IPS-18a (cell line): ENCODE results near the gene MAFG.

Source experiments
- H3K27ac ChIP-seq: one replicate; pipeline ENCODE4 v1.5.1; 2013; ENCODE audit warnings: low read length
- H3K27me3 ChIP-seq: one replicate; pipeline ENCODE4 v1.6.1; 2013; ENCODE audit warnings: mild to moderate bottlenecking, low read length; ENCODE audit not compliant: control insufficient read depth, insufficient read depth
- H3K36me3 ChIP-seq: one replicate; pipeline ENCODE4 v1.6.1; 2013; ENCODE audit warnings: low read depth, low read length; ENCODE audit not compliant: control insufficient read depth
- H3K4me1 ChIP-seq: one replicate; pipeline ENCODE4 v1.6.1; 2013; ENCODE audit warnings: low read depth, low read length; ENCODE audit not compliant: control insufficient read depth
- H3K4me3 ChIP-seq: one replicate; pipeline ENCODE4 v1.5.1; 2013; ENCODE audit warnings: low read length
- H3K9ac ChIP-seq: one replicate; pipeline ENCODE4 v1.6.1; 2013; ENCODE audit warnings: mild to moderate bottlenecking, low read length, moderate library complexity
- H3K9me3 ChIP-seq: one replicate; pipeline ENCODE4 v1.6.1; 2013; ENCODE audit warnings: low read depth, low read length; ENCODE audit not compliant: control insufficient read depth

The MAFG gene

GRCh38 chr17:81888105-81888987 lies 39.2 kb downstream of the MAFG start:
- Histone ChIP-seq H3K4me3 (no peak overlapping the region), H3K9me3 (no peaks in the 10 kb centered on the region), H3K27ac (no peak overlapping the region), H3K9ac (no peak overlapping the region), H3K4me1 (peaks cover 4% of the 10 kb centered on the region), H3K27me3 (no peaks in the 10 kb centered on the region), H3K36me3 (peaks cover 58% of the 10 kb centered on the region)

- no peak overlapping the region for H3K27ac ChIP-seq
- peaks cover 4% of the 10 kb centered on the region for H3K4me1 ChIP-seq
- H3K36me3 ChIP-seq: peaks cover 66% of the 10 kb centered on the region
- no peaks in the 10 kb centered on the region for H3K27me3 ChIP-seq
- H3K9me3 ChIP-seq: no peaks in the 10 kb centered on the region
- H3K9ac ChIP-seq: no peak overlapping the region
- H3K4me3 ChIP-seq: no peak overlapping the region
Measured at GRCh38 chr17:81885869-81886548, 41.5 kb downstream of the MAFG start.

GRCh38 chr17:81885454-81885853 lies 42.1 kb downstream of the MAFG start:
- H3K27ac ChIP-seq: no peak overlapping the region
- peaks cover 66% of the 10 kb centered on the region for H3K36me3 ChIP-seq

GRCh38 chr17:81884968-81885367 lies 42.6 kb downstream of the MAFG start:
- no peak overlapping the region for H3K9ac ChIP-seq
- no peak overlapping the region for H3K4me3 ChIP-seq
- no peaks in the 10 kb centered on the region for H3K9me3 ChIP-seq
- no peaks in the 10 kb centered on the region for H3K27me3 ChIP-seq
- H3K4me1 ChIP-seq: no peaks in the 10 kb centered on the region
- peaks cover 62% of the 10 kb centered on the region for H3K36me3 ChIP-seq
- H3K27ac ChIP-seq: no peak overlapping the region

More at GRCh38 chr17:81885454-81885853, 42.1 kb downstream of the MAFG start:
- Histone ChIP-seq H3K9ac (no peak overlapping the region), H3K4me1 (peaks cover 4% of the 10 kb centered on the region), H3K9me3 (no peaks in the 10 kb centered on the region), H3K27me3 (no peaks in the 10 kb centered on the region), H3K4me3 (no peak overlapping the region)

DNA sequence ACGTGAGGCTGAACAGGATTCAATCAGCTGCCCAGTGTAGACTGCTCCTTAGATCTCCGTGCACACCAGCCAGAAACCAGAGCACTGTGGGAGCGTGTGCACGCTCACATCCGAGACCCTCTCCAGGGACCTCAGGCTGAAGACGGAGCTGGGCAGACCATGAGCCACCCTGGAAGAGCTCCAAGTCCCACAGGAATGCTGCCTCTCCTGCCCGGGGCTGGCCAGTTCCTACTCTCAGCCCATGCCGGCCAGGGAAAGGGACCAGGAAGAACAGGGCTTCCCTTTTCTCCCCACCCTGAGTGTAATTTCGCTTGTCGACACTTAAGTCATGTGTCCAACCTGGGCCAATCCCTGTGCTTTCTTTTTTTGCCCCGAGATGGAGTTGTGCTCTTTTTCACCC lies 43.0 kb downstream of the MAFG start:
- no peaks in the 10 kb centered on the region for H3K27me3 ChIP-seq
- no peak overlapping the region for H3K4me3 ChIP-seq
- no peaks in the 10 kb centered on the region for H3K4me1 ChIP-seq
- no peak overlapping the region for H3K27ac ChIP-seq
- H3K36me3 ChIP-seq: peaks cover 57% of the 10 kb centered on the region
- no peak overlapping the region for H3K9ac ChIP-seq
- no peaks in the 10 kb centered on the region for H3K9me3 ChIP-seq

DNA sequence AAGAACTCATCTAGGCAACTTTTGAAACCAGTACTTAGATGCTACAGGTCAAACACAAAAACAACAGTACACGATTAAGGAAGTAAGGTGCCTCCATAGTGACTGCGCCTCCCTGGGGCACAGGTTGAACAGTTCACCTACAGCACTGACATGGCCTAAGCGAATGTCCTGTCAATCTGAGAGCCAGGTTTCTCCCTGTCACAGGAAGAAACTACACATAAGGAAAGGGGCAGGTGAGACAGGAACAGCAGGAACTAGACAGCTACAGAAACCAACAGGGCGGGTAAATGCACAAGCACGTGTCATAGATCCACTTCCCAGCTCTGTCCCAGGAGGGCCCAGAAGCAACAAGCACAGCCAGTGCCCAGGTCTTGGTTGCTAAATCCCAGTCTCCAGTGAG lies 48.4 kb downstream of the MAFG start:
- Histone ChIP-seq H3K9me3 (no peaks in the 10 kb centered on the region), H3K4me1 (no peaks in the 10 kb centered on the region), H3K36me3 (peaks cover 12% of the 10 kb centered on the region), H3K27me3 (no peaks in the 10 kb centered on the region), H3K9ac (no peak overlapping the region), H3K27ac (no peak overlapping the region), H3K4me3 (no peak overlapping the region)

DNA sequence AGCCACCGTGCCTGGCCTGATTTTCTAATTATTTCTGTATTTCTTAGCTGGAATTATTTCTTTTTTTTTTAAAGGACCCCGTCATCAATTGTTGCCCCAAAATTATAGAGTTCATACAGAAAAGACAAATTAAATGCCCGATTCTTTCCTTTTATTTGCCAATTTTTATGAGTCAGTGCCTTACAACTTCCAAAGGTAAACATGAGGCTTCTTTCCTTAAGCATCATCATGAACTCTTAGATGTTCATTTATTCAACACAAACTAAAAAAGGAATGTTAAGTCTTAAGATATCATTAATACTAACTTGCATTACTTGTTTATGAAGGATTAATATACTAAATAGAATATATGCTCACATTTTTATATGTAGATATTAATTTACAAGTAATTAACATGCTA lies 49.2 kb downstream of the MAFG start:
- no peaks in the 10 kb centered on the region for H3K4me1 ChIP-seq
- H3K27me3 ChIP-seq: no peaks in the 10 kb centered on the region
- H3K36me3 ChIP-seq: peaks cover 12% of the 10 kb centered on the region
- no peak overlapping the region for H3K4me3 ChIP-seq
- no peak overlapping the region for H3K27ac ChIP-seq
- no peaks in the 10 kb centered on the region for H3K9me3 ChIP-seq
- H3K9ac ChIP-seq: no peak overlapping the region

DNA sequence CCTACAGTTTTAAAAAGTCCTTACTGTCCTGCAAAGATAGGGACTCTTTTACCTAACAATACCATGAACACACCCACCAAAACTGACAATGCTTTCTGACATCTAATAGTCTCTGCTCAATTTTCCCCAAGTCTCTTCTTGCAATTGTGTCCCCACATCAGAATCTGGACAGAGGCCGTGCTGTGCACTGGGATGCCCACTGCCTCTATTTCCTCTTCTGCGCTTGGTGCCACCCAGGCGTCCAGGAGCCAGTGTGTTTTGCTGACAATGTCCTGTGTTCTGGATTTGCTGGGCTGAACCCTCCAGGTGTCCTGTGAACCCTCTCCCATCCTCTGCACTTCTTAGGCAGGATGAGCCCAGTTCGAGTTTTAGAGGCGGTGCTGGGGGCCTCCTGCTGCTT lies 50.0 kb downstream of the MAFG start:
- H3K27ac ChIP-seq: no peak overlapping the region
- H3K9me3 ChIP-seq: no peaks in the 10 kb centered on the region
- H3K9ac ChIP-seq: no peak overlapping the region
- H3K27me3 ChIP-seq: no peaks in the 10 kb centered on the region
- H3K4me1 ChIP-seq: no peaks in the 10 kb centered on the region
- H3K4me3 ChIP-seq: no peak overlapping the region
- peaks cover 10% of the 10 kb centered on the region for H3K36me3 ChIP-seq

DNA sequence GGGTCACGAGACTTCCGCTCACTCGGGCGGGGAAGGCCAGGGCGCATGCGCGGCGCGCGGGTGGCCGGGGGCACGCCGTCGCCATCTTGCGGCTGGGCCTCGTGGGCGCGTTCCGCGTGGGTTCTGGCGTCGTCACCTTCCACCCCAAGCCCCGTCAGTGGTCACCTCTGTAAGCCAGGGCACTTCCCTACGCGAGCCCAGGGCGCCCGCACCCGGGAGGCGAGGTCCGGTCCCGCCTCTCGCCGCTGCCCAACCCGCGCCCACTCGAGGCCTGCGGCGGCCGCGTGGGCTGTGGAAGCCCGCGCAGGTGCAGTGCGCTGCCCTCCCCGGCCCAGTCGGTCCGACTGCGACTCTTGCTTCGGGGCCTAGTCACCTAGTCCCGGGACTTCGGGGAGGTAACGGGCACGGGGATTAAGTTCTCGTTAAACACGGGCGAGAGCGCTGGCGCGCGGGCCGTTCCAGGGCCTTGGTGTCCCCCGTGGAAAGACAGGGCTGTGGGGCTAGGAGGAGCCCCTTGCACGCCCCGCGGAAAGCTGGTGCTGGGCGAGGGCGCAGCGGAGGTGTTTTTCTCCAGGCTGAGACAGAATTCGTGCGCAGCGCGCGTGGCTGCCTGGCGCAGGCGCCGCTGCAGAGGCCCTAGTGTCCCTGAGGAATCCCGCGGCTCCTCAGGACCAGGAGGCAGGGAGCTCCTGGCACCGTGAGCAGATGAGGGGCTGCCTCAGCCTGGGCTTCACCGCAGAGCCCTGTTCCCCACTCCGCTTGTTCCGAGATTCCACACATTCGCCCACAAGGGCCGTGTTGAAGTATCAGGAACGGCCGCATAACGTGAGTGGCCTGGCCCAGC lies 55.9 kb downstream of the MAFG start:
- H3K9ac ChIP-seq: peak overlapping the region; percentile 94

DNA sequence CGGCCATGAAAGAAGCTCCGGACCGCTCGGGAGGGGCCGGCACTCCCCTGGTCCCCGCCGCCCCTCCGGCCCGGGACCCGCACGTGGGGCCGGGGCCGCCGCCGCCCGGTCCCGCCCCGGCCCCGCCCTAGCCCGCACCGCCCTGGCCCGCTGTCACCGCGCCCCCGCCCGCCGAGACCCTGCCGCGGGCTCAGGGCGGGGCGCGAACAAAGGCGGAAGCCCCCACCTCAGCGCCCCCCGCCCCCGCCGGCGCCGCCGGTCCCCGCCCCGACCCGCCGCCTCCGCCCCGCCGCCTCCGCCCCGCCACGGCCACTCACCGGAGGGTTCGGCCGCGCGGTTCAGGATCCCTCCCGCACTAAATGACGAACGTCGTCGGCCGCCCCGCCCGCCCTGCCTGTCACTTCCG lies 56.6 kb downstream of the MAFG start, which contains the start of gene ARHGDIA:
ARHGDIA (minus strand) TSS at position 357 of the 406 bp plus-strand sequence. CDS start 1,407 bp downstream, outside the sequence.
- peak within 1 kb of the TSS; percentile 94 for H3K9ac ChIP-seq
- H3K9me3 ChIP-seq: no peaks in the 10 kb centered on the region
- peak within 1 kb of the TSS; percentile 64 for H3K27ac ChIP-seq
- H3K36me3 ChIP-seq: peaks cover 3% of the 10 kb centered on the region
- H3K4me1 ChIP-seq: peaks cover 3% of the 10 kb centered on the region
- H3K27me3 ChIP-seq: no peaks in the 10 kb centered on the region
- H3K4me3 ChIP-seq: peak within 1 kb of the TSS; percentile 93

More for the DNA sequence above, 55.9 kb downstream of the MAFG start:
- H3K36me3 ChIP-seq: peaks cover 3% of the 10 kb centered on the region
- H3K27me3 ChIP-seq: no peaks in the 10 kb centered on the region
- peak overlapping the region; percentile 64 for H3K27ac ChIP-seq
- H3K4me3 ChIP-seq: peak overlapping the region; percentile 93
- H3K4me1 ChIP-seq: peaks cover 3% of the 10 kb centered on the region
- H3K9me3 ChIP-seq: no peaks in the 10 kb centered on the region
